GM18873 (cell line): ENCODE results near the gene SERPINC1.
"Not testable (repeated sequence)": the region's sequence is repeated elsewhere in the genome, so short reads cannot be mapped to it uniquely, and the experiment has no call there.

ENCODE experiments used
- ATAC-seq: cut with Tn5 transposase; IDR thresholded peaks from one replicate; pipeline ENCODE4 v1.9.1; 2021; ENCODE audit warnings: mild to moderate bottlenecking, moderate library complexity, moderate number of reproducible peaks; ENCODE audit not compliant: unreplicated experiment, low FRiP score

SERPINC1 gene

GRCh38 chr1:173864179-173864867 is 52.8 kb downstream of the SERPINC1 start:
- no peak for ATAC-seq

- no peak for ATAC-seq
Observed at GRCh38 chr1:173863224-173864161, 53.6 kb downstream of the SERPINC1 start.

GRCh38 chr1:173862769-173863223 is 54.3 kb downstream of the SERPINC1 start:
- no peak for ATAC-seq

GRCh38 chr1:173862146-173862768 is 54.9 kb downstream of the SERPINC1 start:
- not testable (repeated sequence) for ATAC-seq

- ATAC-seq, result no peak
Observed at GRCh38 chr1:173861731-173862145, 55.4 kb downstream of the SERPINC1 start.

DNA sequence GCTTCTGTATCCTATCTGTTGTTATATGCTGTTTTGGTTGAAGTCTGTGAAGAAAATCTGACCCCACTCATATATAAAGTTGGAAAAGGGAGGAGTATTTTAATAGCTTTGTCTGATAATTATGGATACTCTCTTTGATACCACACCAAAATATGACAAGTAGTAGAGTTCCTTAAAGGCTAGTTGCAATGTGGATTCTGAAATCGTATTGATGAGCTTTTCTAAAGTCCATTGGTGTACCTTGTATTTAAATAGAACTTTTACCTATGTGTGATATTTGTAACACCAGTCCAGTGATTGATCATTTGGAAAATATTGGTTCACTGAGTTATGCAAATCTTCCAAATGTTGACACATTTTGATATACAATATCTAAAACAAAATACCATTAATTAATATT is 57.1 kb downstream of the SERPINC1 start:
- no peak for ATAC-seq

DNA sequence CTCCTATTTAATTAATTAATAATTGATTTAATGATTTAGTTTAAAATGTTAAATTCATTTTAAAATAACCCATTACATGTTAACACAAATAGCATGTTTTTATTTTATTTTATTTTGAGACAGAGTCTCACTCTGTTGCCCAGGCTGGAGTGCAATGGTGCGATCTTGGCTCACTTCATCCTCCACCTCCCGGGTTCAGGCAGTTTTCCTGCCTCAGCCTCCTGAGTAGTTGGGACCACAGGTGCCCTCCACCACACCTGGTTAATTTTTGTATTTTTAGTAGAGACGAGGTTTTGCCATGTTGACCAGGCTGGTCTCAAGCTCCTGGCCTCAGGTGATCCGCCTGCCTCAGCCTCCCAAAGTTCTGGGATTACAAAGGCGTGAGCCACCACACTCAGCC is 57.6 kb downstream of the SERPINC1 start:
- not testable (repeated sequence) for ATAC-seq

DNA sequence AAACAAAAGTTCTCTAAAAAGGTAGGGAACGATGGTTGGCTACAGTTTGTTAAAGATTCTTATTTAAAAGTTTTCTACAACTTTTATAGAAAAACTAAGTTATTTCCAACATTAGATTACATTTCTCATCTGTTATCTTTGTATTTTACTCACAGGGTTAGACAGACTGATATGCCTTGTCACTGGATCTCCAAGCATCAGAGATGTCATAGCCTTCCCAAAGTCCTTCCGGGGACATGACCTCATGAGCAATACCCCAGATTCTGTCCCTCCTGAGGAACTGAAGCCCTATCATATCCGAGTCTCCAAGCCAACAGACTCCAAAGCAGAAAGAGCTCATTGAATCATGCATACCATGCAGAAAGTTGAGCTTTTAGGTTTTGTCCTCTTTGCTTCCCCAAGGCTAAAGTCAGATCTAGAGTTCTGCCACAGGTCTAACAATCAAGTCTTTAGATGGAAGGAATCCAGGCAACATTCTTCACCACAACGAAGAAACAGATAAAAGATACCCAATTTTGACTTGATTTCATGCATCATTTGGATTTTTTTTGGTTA is 59.7 kb downstream of the SERPINC1 start:
- ATAC-seq, result no peak

GRCh38 chr1:173856903-173857302 is 60.2 kb downstream of the SERPINC1 start:
- ATAC-seq, result no peak

- ATAC-seq, result no peak
Observed at GRCh38 chr1:173856014-173856413, 61.1 kb downstream of the SERPINC1 start.
